IMR-90 (cell line): ENCODE data around the gene DAPK1. TPM values are rescaled to one million over a fixed set of nuclear protein-coding genes. Genes with fewer than 3 reads are reported as not detected.

Experiments
- ATAC-seq: fragments of 200-7000 bp; cut with Tn5 transposase; 2 replicates; pipeline ENCODE4 v1.9.1; 2020; ENCODE audit warnings: low read depth, mild to moderate bottlenecking, moderate library complexity
- BruUV-seq: library from RNA; stranded (reverse); fragments of 400-500 nt; replicated peaks from 2 replicates; lab custom pipeline; 2021; lab: Mats Ljungman, UMichigan
- CTCF ChIA-PET: fragments of 300-600 bp; formaldehyde crosslinking; extraction: SDS; loops from one replicate; lab custom pipeline; 2021; ENCODE audit warnings: antibody characterized with exemption; lab: Yijun Ruan, JAX
- POLR2A ChIA-PET: fragments of 300-600 bp; sonication (Branson Sonifier 250); formaldehyde crosslinking; loops from one replicate; lab custom pipeline; 2022; ENCODE audit warnings: antibody characterized with exemption; ENCODE audit not compliant: unreplicated experiment; lab: Charles Lee
- DNase-seq: peaks from one replicate; pipeline ENCODE4 v3.0.0; 2013
- H2AFZ ChIP-seq: replicated peaks from 2 replicates; pipeline ENCODE3; 2013; ENCODE audit warnings: low read length, mild to moderate bottlenecking; ENCODE audit not compliant: poor library complexity
- H2AK5ac ChIP-seq: 2 replicates; pipeline ENCODE4 v1.6.1; 2013; ENCODE audit warnings: low read depth, low read length, inconsistent platforms
- H2AK9ac ChIP-seq: replicated peaks from 2 replicates; pipeline ENCODE3; 2013; ENCODE audit warnings: mild to moderate bottlenecking, low read depth, low read length, moderate library complexity; ENCODE audit not compliant: poor library complexity
- H2BK120ac ChIP-seq: 2 replicates; pipeline ENCODE4 v1.6.1; 2013; ENCODE audit warnings: low read depth, low read length, inconsistent platforms
- H2BK15ac ChIP-seq: 3 replicates; pipeline ENCODE4 v1.6.1; 2013; ENCODE audit warnings: low read depth, low read length, inconsistent platforms
- H2BK20ac ChIP-seq: 2 replicates; pipeline ENCODE4 v1.6.1; 2013; ENCODE audit warnings: low read depth, mild to moderate bottlenecking, inconsistent platforms, low read length, moderate library complexity
- H2BK5ac ChIP-seq: 2 replicates; pipeline ENCODE4 v1.6.1; 2013; ENCODE audit warnings: mild to moderate bottlenecking, low read depth, low read length, inconsistent platforms; ENCODE audit not compliant: poor library complexity, severe bottlenecking
- H3K14ac ChIP-seq: replicated peaks from 2 replicates; pipeline ENCODE4 v1.6.1; 2013; ENCODE audit warnings: low read depth, low read length, inconsistent platforms
- H3K18ac ChIP-seq: 2 replicates; pipeline ENCODE4 v1.6.1; 2013; ENCODE audit warnings: low read depth, low read length, control low read depth
- H3K23ac ChIP-seq: 2 replicates; pipeline ENCODE4 v1.6.1; 2013; ENCODE audit warnings: low read depth, low read length, inconsistent platforms
- H3K27ac ChIP-seq: 2 replicates; pipeline ENCODE4 v1.5.1; 2013; ENCODE audit warnings: mild to moderate bottlenecking, control low read depth, low read length; ENCODE audit not compliant: insufficient read depth
- H3K27me3 ChIP-seq: 2 replicates; pipeline ENCODE4 v1.6.1; 2013; ENCODE audit warnings: low read length; ENCODE audit not compliant: control insufficient read depth, insufficient read depth
- H3K36me3 ChIP-seq: 2 replicates; pipeline ENCODE4 v1.6.1; 2013; ENCODE audit warnings: low read length, mixed read lengths; ENCODE audit not compliant: control insufficient read depth, insufficient read depth
- H3K4ac ChIP-seq: 2 replicates; pipeline ENCODE4 v1.6.1; 2013; ENCODE audit warnings: low read depth, low read length, inconsistent platforms
- H3K4me1 ChIP-seq: 2 replicates; pipeline ENCODE4 v1.6.1; 2013; ENCODE audit warnings: low read length, mixed read lengths; ENCODE audit not compliant: control insufficient read depth, insufficient read depth
- H3K4me2 ChIP-seq: 2 replicates; pipeline ENCODE4 v1.6.1; 2013; ENCODE audit warnings: low read depth, mild to moderate bottlenecking, control low read depth, low read length, moderate library complexity
- H3K4me3 ChIP-seq: 2 replicates; pipeline ENCODE4 v1.5.1; 2013; ENCODE audit warnings: low read depth, mild to moderate bottlenecking, control low read depth, low read length, moderate library complexity; ENCODE audit not compliant: insufficient read depth
- H3K56ac ChIP-seq: 2 replicates; pipeline ENCODE4 v1.6.1; 2013; ENCODE audit warnings: low read length, inconsistent platforms; ENCODE audit not compliant: insufficient read depth; ENCODE audit errors: extremely low read depth
- H3K79me1 ChIP-seq, 2 experiments: 2 replicates each; pipeline ENCODE4 v1.6.1; 2013; ENCODE audit warnings: low read length in 2 of 2, inconsistent platforms in 1 of 2, low read depth in 1 of 2
- H3K9ac ChIP-seq: 2 replicates; pipeline ENCODE4 v1.6.1; 2013; ENCODE audit warnings: low read depth, low read length, control low read depth
- H3K9me1 ChIP-seq: 2 replicates; pipeline ENCODE4 v1.6.1; 2013; ENCODE audit warnings: low read length, inconsistent platforms; ENCODE audit not compliant: insufficient read depth
- H3K9me3 ChIP-seq: 2 replicates; pipeline ENCODE4 v1.6.1; 2013; ENCODE audit warnings: low read length; ENCODE audit not compliant: control insufficient read depth, insufficient read depth
- H4K20me1 ChIP-seq: 2 replicates; pipeline ENCODE4 v1.6.1; 2013; ENCODE audit warnings: low read length, inconsistent platforms; ENCODE audit not compliant: insufficient read depth
- H4K5ac ChIP-seq: 2 replicates; pipeline ENCODE4 v1.6.1; 2013; ENCODE audit warnings: mild to moderate bottlenecking, low read depth, low read length, control low read depth
- H4K8ac ChIP-seq, 2 experiments: 2 replicates each; pipeline ENCODE4 v1.6.1; 2013; ENCODE audit warnings: low read depth in 2 of 2, low read length in 2 of 2, control low read depth in 1 of 2, inconsistent platforms in 1 of 2
- H4K91ac ChIP-seq: 2 replicates; pipeline ENCODE4 v1.6.1; 2013; ENCODE audit warnings: low read depth, low read length, inconsistent platforms; ENCODE audit not compliant: insufficient read depth
- BHLHE40 ChIP-seq: fragments of 150-350 bp; IDR thresholded peaks from 2 replicates; pipeline ENCODE4 v1.6.1; 2016; ENCODE audit warnings: mild to moderate bottlenecking, low read depth, low read length
- CEBPB ChIP-seq: IDR thresholded peaks from 2 replicates; pipeline ENCODE4 v1.6.1; 2012; ENCODE audit warnings: low read depth, low read length, improper control_type of control experiment
- CHD1 ChIP-seq: IDR thresholded peaks from 2 replicates; pipeline ENCODE4 v1.6.1; 2012; ENCODE audit warnings: low read depth, low read length, improper control_type of control experiment
- FOS ChIP-seq: fragments of 150-350 bp; IDR thresholded peaks from 2 replicates; pipeline ENCODE4 v1.6.1; 2016; ENCODE audit warnings: low read depth, low read length
- MAZ ChIP-seq: IDR thresholded peaks from 2 replicates; pipeline ENCODE4 v1.6.1; 2012; ENCODE audit warnings: low read depth, mild to moderate bottlenecking, low read length, improper control_type of control experiment, moderate library complexity, borderline replicate concordance
- NFE2L2 ChIP-seq: fragments of 150-350 bp; IDR thresholded peaks from 2 replicates; pipeline ENCODE4 v1.6.1; 2016; ENCODE audit warnings: low read depth, mild to moderate bottlenecking, low read length
- RAD21 ChIP-seq: IDR thresholded peaks from 2 replicates; pipeline ENCODE4 v1.6.1; 2012; ENCODE audit warnings: low read length, improper control_type of control experiment
- RCOR1 ChIP-seq: IDR thresholded peaks from 2 replicates; pipeline ENCODE4 v1.6.1; 2012; ENCODE audit warnings: mild to moderate bottlenecking, low read length, improper control_type of control experiment; ENCODE audit not compliant: insufficient replicate concordance
- RFX5 ChIP-seq: IDR thresholded peaks from 2 replicates; pipeline ENCODE4 v1.8.0; 2012; ENCODE audit warnings: low read depth, mild to moderate bottlenecking, low read length, moderate library complexity
- WGBS, 2 experiments: methylation state at CpG; one replicate each; pipeline versions ENCODE4 v1.1.5 to v1.1.7; 2013; ENCODE audit warnings: missing lambda C conversion rate in 2 of 2; ENCODE audit not compliant: insufficient read length in 1 of 2; ENCODE audit errors: extremely low coverage in 2 of 2; 5-methylcytosine and 5-hydroxymethylcytosine counted together
- dilution Hi-C: fragments of 300-500 bp; cut with HindIII; formaldehyde crosslinking; loops from one replicate; pipeline ENCODE4 v1.14.3; 2018; ENCODE audit warnings: low sequenced_read_pairs; ENCODE audit not compliant: unreplicated experiment
- in situ Hi-C: fragments of 300-500 bp; cut with MboI; formaldehyde crosslinking; loops from 3 replicates; pipeline ENCODE4 v1.14.3; 2019; ENCODE audit warnings: low sequenced_read_pairs, inconsistent platforms, mixed read lengths
- intact Hi-C: fragments of 100-400 bp; cut with micrococcal nuclease; formaldehyde crosslinking; loops from 2 replicates; pipeline ENCODE4 v1.10.0; 2022
- polyA plus RNA-seq, 3 experiments: library from polyadenylated mRNA; depleted of rRNA; stranded (reverse); fragments of >200 nt; gene quantifications; 2 replicates each; pipeline ENCODE4 v1.2.3, GENCODE V29; 2012; ENCODE audit warnings: low replicate concordance in 1 of 3
- total RNA-seq: library from RNA; depleted of rRNA; stranded (reverse); fragments of >200 nt; gene quantifications from 2 replicates; pipeline ENCODE4 v1.2.3, GENCODE V29; 2012
- TF ChIP-seq, protein P1 (sequence below): fragments of 150-350 bp; IDR thresholded peaks from 2 replicates; pipeline ENCODE4 v1.6.1; 2016; ENCODE audit warnings: low read depth, mild to moderate bottlenecking, low read length, moderate library complexity, borderline replicate concordance

The DAPK1 gene
- total and polyA plus RNA-seq, 2 of the 4 experiments (the other 2 are of a cell fraction) = under 0.01 to 0.03 TPM

DNA sequence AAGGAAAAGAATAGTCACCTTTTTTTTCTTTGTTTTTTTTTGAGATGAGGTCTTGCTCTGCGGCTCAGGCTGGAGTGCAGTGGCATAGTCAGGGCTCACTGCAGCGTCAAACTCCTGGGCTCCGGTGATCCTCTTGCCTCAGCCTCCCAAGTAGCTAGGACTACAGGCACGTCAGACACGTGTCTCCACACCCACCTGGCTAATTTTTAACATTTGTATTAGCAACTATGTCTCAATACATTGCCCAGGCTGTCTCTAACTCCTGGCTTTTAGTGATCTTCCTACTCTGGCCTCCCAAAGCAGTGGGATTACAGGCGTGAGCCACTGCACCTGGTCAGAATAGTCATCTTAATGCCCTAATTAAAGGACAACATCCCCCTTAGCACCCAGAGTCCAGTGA is 173.8 kb downstream of the DAPK1 start:
- intact Hi-C loops (no loop called here), dilution Hi-C loops (no loop called here), in situ Hi-C loops (no loop called here)
- H2BK120ac ChIP-seq = no peak overlapping the region
- peaks cover 12% of the 10 kb centered on the region; the same call in 1 of the 2 replicates for H3K27me3 ChIP-seq
- no peaks in the 10 kb centered on the region for H3K4me1 ChIP-seq
- peaks cover 8% of the 10 kb centered on the region for H3K9me3 ChIP-seq
- no peaks in the 10 kb centered on the region for H3K79me1 ChIP-seq
- no peak overlapping the region for H4K5ac ChIP-seq
- POLR2A ChIA-PET = no interaction called here
- no peaks in the 10 kb centered on the region for H3K36me3 ChIP-seq
- H3K14ac ChIP-seq = no peak overlapping the region
- no peak overlapping the region for H2BK20ac ChIP-seq
- 50% methylated on average over 2 of the region's 6 CpGs; no CpG with 5 or more reads in 1 of the 2 experiments for WGBS, 2 experiments
- H2AK9ac ChIP-seq = no peak overlapping the region
- H2BK5ac ChIP-seq = no peak overlapping the region
- no peak overlapping the region for H2BK15ac ChIP-seq
- no peak overlapping the region for H2AK5ac ChIP-seq
- H4K20me1 ChIP-seq = no peaks in the 10 kb centered on the region; the same call in 1 of the 2 replicates
- no peak overlapping the region for H3K56ac ChIP-seq
- no peaks in the 10 kb centered on the region for H3K9me1 ChIP-seq
- no peak overlapping the region for H4K8ac ChIP-seq
- H3K4me3 ChIP-seq = no peak overlapping the region
- H3K4ac ChIP-seq = no peak overlapping the region
- DNase-seq (no peak), ATAC-seq (no peak)
- no peak overlapping the region for H3K4me2 ChIP-seq
- H3K23ac ChIP-seq = no peak overlapping the region
- H4K91ac ChIP-seq = no peak overlapping the region
- TF ChIP-seq MAZ = no peak
- TF ChIP-seq RFX5 = no peak
- TF ChIP-seq BHLHE40 = no peak
- TF ChIP-seq RAD21 = no peak
- TF ChIP-seq NFE2L2 = no peak
- TF ChIP-seq RCOR1 = no peak
- TF ChIP-seq, protein P1, sequence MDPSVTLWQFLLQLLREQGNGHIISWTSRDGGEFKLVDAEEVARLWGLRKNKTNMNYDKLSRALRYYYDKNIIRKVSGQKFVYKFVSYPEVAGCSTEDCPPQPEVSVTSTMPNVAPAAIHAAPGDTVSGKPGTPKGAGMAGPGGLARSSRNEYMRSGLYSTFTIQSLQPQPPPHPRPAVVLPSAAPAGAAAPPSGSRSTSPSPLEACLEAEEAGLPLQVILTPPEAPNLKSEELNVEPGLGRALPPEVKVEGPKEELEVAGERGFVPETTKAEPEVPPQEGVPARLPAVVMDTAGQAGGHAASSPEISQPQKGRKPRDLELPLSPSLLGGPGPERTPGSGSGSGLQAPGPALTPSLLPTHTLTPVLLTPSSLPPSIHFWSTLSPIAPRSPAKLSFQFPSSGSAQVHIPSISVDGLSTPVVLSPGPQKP = no peak
- no peak for TF ChIP-seq CHD1
- no peak for TF ChIP-seq CEBPB
- TF ChIP-seq FOS = no peak
- no peak overlapping the region for H2AFZ ChIP-seq
- CTCF ChIA-PET = interaction anchor here (0.7 kb wide), 1 partner anchor 490 kb away, joined by 7 read pairs; no protein-coding TSS in a partner anchor
- no peak overlapping the region for H3K27ac ChIP-seq
- no peak overlapping the region for H3K9ac ChIP-seq
- BruUV-seq = no TSS peak
- H3K18ac ChIP-seq = no peak overlapping the region
